Adipose tissue (tissue), 3 donors: ENCODE results near the gene UGT1A8. TPM values are rescaled to one million over a fixed set of nuclear protein-coding genes. Genes with fewer than 3 reads are reported as not detected.
"Not testable (repeated sequence)": the region's sequence is repeated elsewhere in the genome, so short reads cannot be mapped to it uniquely, and the experiment has no call there.

Experiments used
- H3K27ac ChIP-seq: one replicate; pipeline ENCODE4 v1.5.1; 2013; ENCODE audit warnings: low read depth, low read length
- WGBS, 3 donors: extraction: QIAGEN DNeasy Blood & Tissue Kit; methylation state at CpG; one replicate each; pipeline ENCODE4 v1.1.7; 2013; 5-methylcytosine and 5-hydroxymethylcytosine counted together
- polyA plus RNA-seq, 3 donors: library from polyadenylated mRNA; stranded (reverse); fragments of 200-250 nt; gene quantifications; one replicate each; pipeline ENCODE4 v1.2.3, GENCODE V29; 2013
- donor health status: healthy with polysubstance abuse.
- donor health status: Bipolar disorder and iron deficiency.
- donor health status: healthy.

The UGT1A8 gene
- polyA plus RNA-seq, 3 donors = not detected

DNA sequence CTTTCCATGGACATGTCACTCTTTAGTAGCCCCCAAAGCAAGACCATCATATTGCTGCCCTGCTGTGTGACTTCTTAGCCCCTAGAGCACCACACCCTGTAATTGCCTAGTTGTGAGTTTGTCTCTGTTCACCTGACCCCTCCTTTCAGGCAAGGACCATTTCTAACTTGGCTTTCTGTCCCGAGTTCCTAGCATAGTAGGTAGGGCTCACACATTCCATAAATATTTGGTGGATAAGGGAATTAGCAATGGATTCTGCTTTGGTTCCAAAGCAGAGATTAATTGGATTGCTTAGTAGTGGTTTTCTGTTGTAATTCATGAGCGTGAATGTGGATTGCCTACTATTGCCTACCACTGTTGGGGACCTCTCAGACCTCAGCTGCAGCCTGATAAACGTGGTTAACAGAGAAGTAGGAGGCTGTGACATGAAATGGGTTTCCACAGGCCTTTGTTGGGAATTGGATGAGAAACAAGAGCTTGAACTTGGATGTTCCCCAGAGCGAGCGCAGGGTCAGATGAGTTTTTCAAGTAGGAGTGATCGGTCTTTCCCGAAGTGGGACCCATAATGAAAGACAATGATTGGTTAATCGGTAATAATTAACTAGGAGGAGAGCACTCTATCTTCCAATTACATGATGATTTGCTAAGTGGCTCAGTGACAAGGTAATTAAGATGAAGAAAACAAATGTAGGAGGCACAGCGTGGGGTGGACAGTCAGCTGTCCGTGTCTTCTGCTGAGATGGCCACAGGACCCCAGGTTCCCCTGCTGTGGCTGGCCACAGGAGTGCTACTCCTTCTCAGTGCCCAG lies 129.2 kb downstream of the UGT1A8 start:
- 67 to 80% (median 79%) methylated on average over 10 of the region's 10 CpGs for WGBS, 3 donors

GRCh38 chr2:233747283-233747544 lies 129.8 kb downstream of the UGT1A8 start:
- no peak overlapping the region for H3K27ac ChIP-seq
- WGBS, 3 donors = 90 to 95% (median 94%) methylated on average over 6 of the region's 6 CpGs

More for the DNA sequence above, 129.2 kb downstream of the UGT1A8 start:
- no peak overlapping the region for H3K27ac ChIP-seq

- not testable (repeated sequence) for H3K27ac ChIP-seq
- WGBS, 3 donors = 73 to 97% (median 77%) methylated on average over 2 of the region's 2 CpGs
Measured at GRCh38 chr2:233750689-233751088, 133.3 kb downstream of the UGT1A8 start.

DNA sequence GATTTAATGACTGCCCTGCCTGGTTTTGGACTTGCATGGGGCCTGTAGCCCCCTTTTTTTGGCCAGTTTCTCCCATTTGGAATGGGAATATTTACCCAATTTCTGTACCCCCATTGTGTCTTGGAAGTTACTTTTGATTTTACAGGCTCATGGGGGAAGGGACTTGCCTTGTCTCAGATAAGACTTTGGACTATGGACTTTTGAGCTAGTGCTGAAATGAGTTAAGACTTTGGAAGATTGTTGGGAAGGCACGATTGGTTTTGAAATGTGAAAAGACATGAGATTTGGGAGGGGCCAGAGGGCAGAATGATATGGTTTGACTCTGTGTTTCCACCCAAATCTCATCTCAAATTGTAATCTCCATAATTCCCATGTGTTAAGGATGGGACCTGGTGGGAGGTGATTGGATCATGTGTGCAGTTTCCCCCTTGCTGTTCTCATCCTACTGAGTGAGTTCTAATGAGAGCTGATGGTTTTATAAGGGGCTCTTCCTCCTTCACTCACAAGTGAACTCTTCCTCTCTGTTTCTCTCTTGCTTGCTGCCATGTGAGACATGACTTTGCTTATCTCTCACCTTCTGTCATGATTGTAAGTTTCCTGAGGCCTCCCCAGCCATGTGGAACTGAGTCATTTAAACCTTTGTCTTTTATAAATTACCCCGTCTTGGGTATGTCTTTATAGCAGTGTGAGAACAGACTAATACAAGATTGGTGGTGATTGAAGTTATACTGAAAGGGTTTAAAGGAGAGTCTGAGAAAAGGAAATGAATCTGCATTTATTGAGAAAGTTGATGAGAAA lies 134.0 kb downstream of the UGT1A8 start:
- not testable (repeated sequence) for H3K27ac ChIP-seq
- WGBS, 3 donors = 63 to 73% (median 68%) methylated on average over 2 of the region's 2 CpGs

DNA sequence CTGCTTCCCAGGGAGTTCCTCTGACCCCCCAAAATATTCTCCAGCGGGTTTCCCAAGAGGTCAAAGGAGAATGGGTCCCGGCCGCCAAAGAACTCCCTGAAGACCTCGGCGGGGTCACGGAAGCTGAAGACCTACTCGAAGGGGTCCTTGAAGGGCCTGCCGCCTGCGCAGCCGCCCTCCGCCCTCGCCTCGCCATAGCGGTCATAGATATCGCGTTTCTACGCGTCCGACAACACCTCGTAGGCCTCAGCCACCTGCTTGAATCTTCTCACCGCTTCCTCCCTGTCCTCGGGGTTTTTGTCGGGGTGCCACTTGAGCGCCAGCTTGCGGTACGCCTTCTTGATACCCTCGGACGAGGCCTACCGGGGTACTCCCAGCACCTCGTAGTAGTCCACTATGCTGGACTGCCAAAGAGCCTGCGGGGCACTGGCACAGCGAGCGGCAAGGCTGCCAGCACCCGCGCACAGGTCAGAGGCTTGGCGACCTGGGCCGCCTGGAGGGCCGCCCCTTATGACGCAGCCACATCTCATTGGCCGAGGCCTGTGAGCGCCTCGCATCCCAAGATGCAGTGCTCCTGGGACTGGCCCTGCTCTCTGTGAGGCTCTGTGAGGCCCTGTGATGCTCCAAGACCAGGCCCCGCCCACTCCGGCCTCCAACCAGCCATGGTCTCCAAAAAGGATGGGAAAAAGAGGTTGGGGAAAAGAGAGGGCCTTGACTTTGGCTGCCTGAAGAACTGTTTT lies 137.6 kb downstream of the UGT1A8 start:
- 90 to 93% (median 91%) methylated on average over 42 to 44 of the region's 44 CpGs for WGBS, 3 donors
- H3K27ac ChIP-seq = no peak overlapping the region

GRCh38 chr2:233756429-233757081 lies 139.1 kb downstream of the UGT1A8 start:
- 57 to 78% (median 71%) methylated on average over 7 of the region's 7 CpGs for WGBS, 3 donors
- no peak overlapping the region for H3K27ac ChIP-seq

DNA sequence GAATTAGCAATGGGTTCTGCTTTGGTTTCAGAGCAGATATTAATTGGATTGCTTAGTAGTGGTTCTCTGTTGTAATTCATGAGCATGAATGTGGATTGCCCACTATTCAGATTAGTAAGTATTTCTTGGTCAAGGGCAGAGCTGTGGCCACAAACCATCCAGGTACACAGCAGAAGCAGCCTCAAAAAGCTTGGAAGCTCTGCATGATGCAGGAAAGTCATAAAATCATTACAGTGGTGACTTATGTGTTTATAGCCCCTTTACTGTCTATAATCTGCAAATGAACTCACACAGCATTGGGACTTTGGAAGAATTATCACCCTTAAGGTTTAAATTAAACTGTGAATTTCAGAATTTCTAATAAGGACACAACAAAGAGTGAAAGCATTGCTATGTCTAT lies 140.7 kb downstream of the UGT1A8 start:
- no peak overlapping the region for H3K27ac ChIP-seq

GRCh38 chr2:233758849-233759248 lies 141.4 kb downstream of the UGT1A8 start:
- 86 to 93% (median 92%) methylated on average over 2 of the region's 2 CpGs for WGBS, 3 donors
- H3K27ac ChIP-seq = no peak overlapping the region

DNA sequence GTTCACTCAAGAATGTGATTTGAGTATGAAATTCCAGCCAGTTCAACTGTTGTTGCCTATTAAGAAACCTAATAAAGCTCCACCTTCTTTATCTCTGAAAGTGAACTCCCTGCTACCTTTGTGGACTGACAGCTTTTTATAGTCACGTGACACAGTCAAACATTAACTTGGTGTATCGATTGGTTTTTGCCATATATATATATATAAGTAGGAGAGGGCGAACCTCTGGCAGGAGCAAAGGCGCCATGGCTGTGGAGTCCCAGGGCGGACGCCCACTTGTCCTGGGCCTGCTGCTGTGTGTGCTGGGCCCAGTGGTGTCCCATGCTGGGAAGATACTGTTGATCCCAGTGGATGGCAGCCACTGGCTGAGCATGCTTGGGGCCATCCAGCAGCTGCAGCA lies 142.6 kb downstream of the UGT1A8 start, which contains the start of gene UGT1A1:
Gene UGT1A1 (plus strand): TSS at position 228 of the 400 bp plus-strand sequence. CDS start 18 bp downstream, at position 246.
- WGBS, 3 donors = 70 to 92% (median 92%) methylated on average over 6 of the region's 6 CpGs
- H3K27ac ChIP-seq = no peak within 1 kb of the TSS

- no peak overlapping the region for H3K27ac ChIP-seq
- WGBS, 3 donors = 74 to 80% (median 80%) methylated on average over 4 of the region's 4 CpGs
Measured at GRCh38 chr2:233761040-233761769, 143.8 kb downstream of the UGT1A8 start.

DNA sequence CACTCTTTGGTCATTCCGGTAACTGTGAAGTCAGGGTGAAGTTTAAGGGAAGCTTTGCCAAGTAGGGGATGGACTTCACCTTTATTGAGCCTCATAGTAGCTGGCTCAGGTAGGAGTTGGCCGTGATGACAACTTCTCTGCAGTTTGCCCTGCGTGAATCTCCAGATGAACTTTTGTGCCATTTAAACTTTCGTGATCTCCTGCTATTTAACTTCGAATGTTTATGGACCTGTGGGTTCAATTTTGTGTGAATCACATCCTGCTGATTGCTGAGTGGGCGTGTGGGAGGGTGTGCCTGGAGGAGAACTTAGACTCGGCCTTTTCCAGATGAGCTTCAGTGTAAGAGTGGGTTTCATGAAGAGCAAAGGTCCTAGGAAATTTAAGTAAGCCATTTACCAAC lies 146.8 kb downstream of the UGT1A8 start:
- WGBS, 3 donors = 66 to 70% (median 68%) methylated on average over 7 of the region's 7 CpGs

GRCh38 chr2:233764761-233765160 lies 147.3 kb downstream of the UGT1A8 start:
- 38 to 64% (median 51%) methylated on average over 3 of the region's 3 CpGs for WGBS, 3 donors
- H3K27ac ChIP-seq = no peak overlapping the region

More for the DNA sequence above, 146.8 kb downstream of the UGT1A8 start:
- H3K27ac ChIP-seq = no peak overlapping the region

- H3K27ac ChIP-seq = no peak overlapping the region
- WGBS, 3 donors = 77 to 86% (median 78%) methylated on average over 4 of the region's 4 CpGs
Measured at GRCh38 chr2:233766416-233766815, 149.0 kb downstream of the UGT1A8 start.

- H3K27ac ChIP-seq = no peak overlapping the region
- WGBS, 3 donors = 74 to 81% (median 79%) methylated on average over 4 of the region's 4 CpGs
Measured at GRCh38 chr2:233768076-233768475, 150.6 kb downstream of the UGT1A8 start.

- 87 to 93% (median 89%) methylated on average over 9 of the region's 9 CpGs for WGBS, 3 donors
- no peak overlapping the region for H3K27ac ChIP-seq
Measured at GRCh38 chr2:233769260-233769659, 151.8 kb downstream of the UGT1A8 start.

DNA sequence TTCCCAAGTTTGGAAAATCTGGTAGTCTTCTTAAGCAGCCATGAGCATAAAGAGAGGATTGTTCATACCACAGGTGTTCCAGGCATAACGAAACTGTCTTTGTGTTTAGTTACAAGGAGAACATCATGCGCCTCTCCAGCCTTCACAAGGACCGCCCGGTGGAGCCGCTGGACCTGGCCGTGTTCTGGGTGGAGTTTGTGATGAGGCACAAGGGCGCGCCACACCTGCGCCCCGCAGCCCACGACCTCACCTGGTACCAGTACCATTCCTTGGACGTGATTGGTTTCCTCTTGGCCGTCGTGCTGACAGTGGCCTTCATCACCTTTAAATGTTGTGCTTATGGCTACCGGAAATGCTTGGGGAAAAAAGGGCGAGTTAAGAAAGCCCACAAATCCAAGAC lies 154.7 kb downstream of the UGT1A8 start:
- no peak overlapping the region for H3K27ac ChIP-seq
- 87 to 92% (median 89%) methylated on average over 16 of the region's 16 CpGs for WGBS, 3 donors

DNA sequence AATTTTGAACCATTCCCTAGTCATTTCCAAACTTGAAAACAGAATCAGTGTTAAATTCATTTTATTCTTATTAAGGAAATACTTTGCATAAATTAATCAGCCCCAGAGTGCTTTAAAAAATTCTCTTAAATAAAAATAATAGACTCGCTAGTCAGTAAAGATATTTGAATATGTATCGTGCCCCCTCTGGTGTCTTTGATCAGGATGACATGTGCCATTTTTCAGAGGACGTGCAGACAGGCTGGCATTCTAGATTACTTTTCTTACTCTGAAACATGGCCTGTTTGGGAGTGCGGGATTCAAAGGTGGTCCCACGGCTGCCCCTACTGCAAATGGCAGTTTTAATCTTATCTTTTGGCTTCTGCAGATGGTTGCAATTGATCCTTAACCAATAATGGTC lies 155.2 kb downstream of the UGT1A8 start:
- H3K27ac ChIP-seq = no peak overlapping the region

GRCh38 chr2:233773854-233774253 lies 156.4 kb downstream of the UGT1A8 start:
- 75 to 89% (median 87%) methylated on average over 5 of the region's 5 CpGs for WGBS, 3 donors
- H3K27ac ChIP-seq = no peak overlapping the region

More for the DNA sequence above, 155.2 kb downstream of the UGT1A8 start:
- whole genome bisulfite sequencing, 3 donors = 50 to 71% (median 68%) methylated on average over 5 of the region's 5 CpGs
